Measurements from ENCODE around the gene ACKR3. TPM values are rescaled to one million over a fixed set of nuclear protein-coding genes. Genes with fewer than 3 reads are reported as not detected.

ACKR3 gene
- total and polyA plus RNA-seq, 2 donors (not counting 1 experiment from before 2014, with no cell fraction given), result 7.1 to 15.3 TPM

DNA sequence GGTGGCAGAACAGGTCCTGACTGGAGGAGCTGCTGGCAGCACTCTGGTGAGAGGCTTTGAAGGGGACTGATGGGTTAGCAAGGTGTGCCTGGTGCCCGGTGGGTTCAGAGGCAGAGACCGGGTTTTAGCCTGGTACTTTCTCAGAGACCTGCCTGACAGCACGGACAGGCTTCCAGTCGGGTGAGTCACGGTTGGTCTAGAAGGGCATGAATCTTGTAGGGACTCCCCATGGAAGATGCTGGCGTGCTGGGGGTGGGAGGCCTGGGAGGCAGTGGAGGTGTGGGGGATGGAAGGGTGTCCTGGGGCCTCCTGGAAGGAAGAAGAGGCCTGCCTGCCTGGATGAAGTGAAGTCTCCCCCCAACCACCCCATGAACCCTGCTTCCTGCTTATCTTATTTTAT, 52.6 kb downstream of the ACKR3 start:
- Histone ChIP-seq H3K27ac (ENCODE audit: low read length in 2 of 2) (no peak overlapping the region), H3K4me1 (ENCODE audit: control insufficient read depth in 2 of 2, insufficient read depth in 2 of 2, low read length in 2 of 2) (no peaks in the 10 kb centered on the region), H4K20me1 (ENCODE audit: control insufficient read depth, insufficient read depth, low read length, poor library complexity, severe bottlenecking) (no peaks in the 10 kb centered on the region), H3K79me2 (ENCODE audit: control insufficient read depth, insufficient read depth, low read length) (no peaks in the 10 kb centered on the region), H3K9ac (ENCODE audit: low read length) (no peak overlapping the region), H3K4me2 (replicated peaks; ENCODE audit: low read depth, low read length, poor library complexity, severe bottlenecking) (no peak overlapping the region), H3K4me3 (ENCODE audit: control extremely low read depth in 1 of 5, extremely low read depth in 1 of 5, insufficient read depth in 1 of 5, low read depth in 2 of 5, low read length in 4 of 5) (no peak overlapping the region), H2AFZ (ENCODE audit: insufficient read depth, low read depth, low read length, poor library complexity, severe bottlenecking) (no peak overlapping the region), H3K27me3 (replicated peaks in 1 of 4; ENCODE audit: control extremely low read depth in 1 of 4, control insufficient read depth in 3 of 4, insufficient read depth in 4 of 4, low read length in 3 of 4) (no peaks in the 10 kb centered on the region), H3K36me3 (replicated peaks in 1 of 2; ENCODE audit: control extremely low read depth in 1 of 2, control insufficient read depth in 1 of 2, extremely low read depth in 1 of 2, insufficient read depth in 2 of 2, low read length in 1 of 2) (no peaks in the 10 kb centered on the region), H3K9me3 (ENCODE audit: control extremely low read depth in 1 of 3, control insufficient read depth in 2 of 3, insufficient read depth in 1 of 3, low read length in 2 of 3) (no peaks in the 10 kb centered on the region)
- ATAC-seq (ENCODE audit: low read depth), result no peak
- no peaks in the 10 kb centered on the region for H3K4me1 Mint-ChIP-seq
- peaks cover 26% of the 10 kb centered on the region for H3K27me3 Mint-ChIP-seq
- no peak overlapping the region for H3K4me3 Mint-ChIP-seq
- 91% methylated on average over 5 of the region's 6 CpGs for WGBS (ENCODE audit: insufficient coverage)
- intact Hi-C loops (cut with micrococcal nuclease), result no loop called here
- CTCF ChIA-PET, result no interaction called here
- no peaks in the 10 kb centered on the region for H3K9me3 Mint-ChIP-seq (ENCODE audit: insufficient read depth)
- no peak for TF ChIP-seq CTCF (IDR thresholded peaks at IDR 0.05)
- TF ChIP-seq EZH2 (IDR thresholded peaks at IDR 0.05; ENCODE audit: borderline replicate concordance, insufficient read depth, low read depth, low read length, poor library complexity, severe bottlenecking), result no peak
- no peak overlapping the region for H3K27ac Mint-ChIP-seq
- POLR2A ChIA-PET, result no interaction called here
- no peak for DNase-seq

GRCh38 chr2:236622660-236623059, 53.0 kb downstream of the ACKR3 start:
- no peaks in the 10 kb centered on the region for H3K4me1 Mint-ChIP-seq
- no peak overlapping the region for H3K27ac Mint-ChIP-seq
- no peaks in the 10 kb centered on the region for H3K9me3 Mint-ChIP-seq (ENCODE audit: insufficient read depth)
- no peak for ATAC-seq (ENCODE audit: low read depth)
- intact Hi-C loops (cut with micrococcal nuclease), result no loop called here
- no peak overlapping the region for H3K4me3 ChIP-seq (ENCODE audit: control extremely low read depth in 1 of 5, extremely low read depth in 1 of 5, insufficient read depth in 1 of 5, low read depth in 2 of 5, low read length in 4 of 5)
- no peak overlapping the region for H3K4me2 ChIP-seq (replicated peaks; ENCODE audit: low read depth, low read length, poor library complexity, severe bottlenecking)
- no peaks in the 10 kb centered on the region for H3K27me3 ChIP-seq (replicated peaks in 1 of 4; ENCODE audit: control extremely low read depth in 1 of 4, control insufficient read depth in 3 of 4, insufficient read depth in 4 of 4, low read length in 3 of 4)
- no peak overlapping the region for H2AFZ ChIP-seq (ENCODE audit: insufficient read depth, low read depth, low read length, poor library complexity, severe bottlenecking)
- H3K36me3 ChIP-seq (replicated peaks in 1 of 2; ENCODE audit: control extremely low read depth in 1 of 2, control insufficient read depth in 1 of 2, extremely low read depth in 1 of 2, insufficient read depth in 2 of 2, low read length in 1 of 2), result no peaks in the 10 kb centered on the region
- H4K20me1 ChIP-seq (ENCODE audit: control insufficient read depth, insufficient read depth, low read length, poor library complexity, severe bottlenecking), result no peaks in the 10 kb centered on the region
- ChIA-PET POLR2A (no interaction called here), CTCF (no interaction called here)
- no peak for DNase-seq
- H3K9ac ChIP-seq (ENCODE audit: low read length), result no peak overlapping the region
- TF ChIP-seq CTCF (IDR thresholded peaks at IDR 0.05) (no peak), EZH2 (IDR thresholded peaks at IDR 0.05; ENCODE audit: borderline replicate concordance, insufficient read depth, low read depth, low read length, poor library complexity, severe bottlenecking) (no peak)
- WGBS (ENCODE audit: insufficient coverage), result 87% methylated on average over 9 of the region's 9 CpGs
- H3K27me3 Mint-ChIP-seq, result peaks cover 22% of the 10 kb centered on the region
- no peak overlapping the region for H3K27ac ChIP-seq (ENCODE audit: low read length in 2 of 2)
- H3K9me3 ChIP-seq (ENCODE audit: control extremely low read depth in 1 of 3, control insufficient read depth in 2 of 3, insufficient read depth in 1 of 3, low read length in 2 of 3), result no peaks in the 10 kb centered on the region
- no peaks in the 10 kb centered on the region for H3K4me1 ChIP-seq (ENCODE audit: control insufficient read depth in 2 of 2, insufficient read depth in 2 of 2, low read length in 2 of 2)
- no peak overlapping the region for H3K4me3 Mint-ChIP-seq
- H3K79me2 ChIP-seq (ENCODE audit: control insufficient read depth, insufficient read depth, low read length), result no peaks in the 10 kb centered on the region
